H1 (cell line): Measurements from ENCODE around the gene TNFSF4. TPM values are rescaled to one million over a fixed set of nuclear protein-coding genes. Genes with fewer than 3 reads are reported as not detected.
A peak's percentile ranks its signal among the peaks of the same experiment; 100 is the strongest.

ENCODE experiments used
- CTCF ChIA-PET: fragments of 300-600 bp; sonication (Branson Sonifier 250); formaldehyde crosslinking; loops from one replicate; lab custom pipeline; 2021; ENCODE audit not compliant: partially characterized antibody; lab: Charles Lee
- POLR2A ChIA-PET: fragments of 300-600 bp; sonication (Branson Sonifier 250); formaldehyde crosslinking; loops from one replicate; lab custom pipeline; 2021; ENCODE audit warnings: inconsistent platforms; ENCODE audit not compliant: partially characterized antibody; lab: Charles Lee
- DNase-seq, 2 experiments: peaks; one replicate each; pipeline versions ENCODE4 v3.0.0 to v3.0.0-alpha.2; 2010 to 2022; ENCODE audit warnings: low spot score in 2 of 2, low read depth in 1 of 2, mixed read lengths in 1 of 2
- FAIRE-seq: peaks from 2 replicates; lab custom pipeline; 2011; peaks lifted over from hg19 to GRCh38; lab: Jason Lieb, UNC
- H2AFZ ChIP-seq: 2 replicates; pipeline ENCODE4 v1.8.1; 2012; ENCODE audit warnings: low read length, inconsistent platforms
- H2AK5ac ChIP-seq: 2 replicates; pipeline ENCODE4 v1.6.1; 2013; ENCODE audit warnings: low read depth, low read length
- H2BK120ac ChIP-seq: replicated peaks from 2 replicates; pipeline ENCODE3; 2013; ENCODE audit warnings: low read depth, low read length, inconsistent platforms
- H2BK12ac ChIP-seq: 2 replicates; pipeline ENCODE4 v1.6.1; 2013; ENCODE audit warnings: low read depth, low read length
- H2BK15ac ChIP-seq: 2 replicates; pipeline ENCODE4 v1.6.1; 2013; ENCODE audit warnings: low read length
- H2BK20ac ChIP-seq: 2 replicates; pipeline ENCODE4 v1.6.1; 2013; ENCODE audit warnings: low read length
- H2BK5ac ChIP-seq: 2 replicates; pipeline ENCODE4 v1.6.1; 2013; ENCODE audit warnings: low read depth, low read length
- H3K14ac ChIP-seq: 2 replicates; pipeline ENCODE4 v1.6.1; 2013; ENCODE audit warnings: inconsistent platforms; ENCODE audit not compliant: insufficient read length
- H3K18ac ChIP-seq: 2 replicates; pipeline ENCODE4 v1.6.1; 2013; ENCODE audit warnings: low read length; ENCODE audit errors: extremely low read depth
- H3K23ac ChIP-seq: 2 replicates; pipeline ENCODE4 v1.6.1; 2013; ENCODE audit warnings: inconsistent platforms; ENCODE audit not compliant: insufficient read length
- H3K23me2 ChIP-seq: 2 replicates; pipeline ENCODE4 v1.6.1; 2013; ENCODE audit warnings: low read depth, low read length
- H3K27ac ChIP-seq: 2 replicates; pipeline ENCODE4 v1.6.1; 2011; ENCODE audit warnings: low read depth, low read length, inconsistent platforms
- H3K27me3 ChIP-seq, 4 experiments: replicated peaks in 1 of 4; 1 replicate in 1 of 4; 2 replicates in 3 of 4; pipeline versions ENCODE4 v1.6.1 to v1.8.1; 2011 to 2013; ENCODE audit warnings: low read length in 3 of 4, mild to moderate bottlenecking in 3 of 4, inconsistent platforms in 2 of 4, mixed read lengths in 2 of 4, moderate library complexity in 1 of 4; ENCODE audit not compliant: control insufficient read depth in 3 of 4, insufficient read depth in 3 of 4; ENCODE audit errors: extremely low read depth in 1 of 4
- H3K36me3 ChIP-seq, 4 experiments: 2 replicates each; pipeline versions ENCODE4 v1.6.1 to v1.8.1; 2011 to 2013; ENCODE audit warnings: mild to moderate bottlenecking in 4 of 4, low read length in 3 of 4, moderate library complexity in 2 of 4, control low read depth in 1 of 4, inconsistent platforms in 1 of 4; ENCODE audit not compliant: insufficient read depth in 4 of 4, control insufficient read depth in 2 of 4
- H3K4ac ChIP-seq: replicated peaks from 2 replicates; pipeline ENCODE3; 2013; ENCODE audit warnings: low read length, low read depth, mixed read lengths, inconsistent platforms; ENCODE audit not compliant: insufficient read length
- H3K4me1 ChIP-seq, 4 experiments: replicated peaks in 1 of 4; 1 replicate in 1 of 4; 2 replicates in 3 of 4; pipeline versions ENCODE4 v1.6.1 to v1.8.1; 2011 to 2013; ENCODE audit warnings: low read length in 3 of 4, inconsistent platforms in 2 of 4, mixed read lengths in 1 of 4; ENCODE audit not compliant: insufficient read depth in 4 of 4, control insufficient read depth in 3 of 4
- H3K4me2 ChIP-seq, 2 experiments: 2 replicates each; pipeline versions ENCODE4 v1.6.1 to v1.8.1; 2011 to 2013; ENCODE audit warnings: low read depth in 2 of 2, low read length in 2 of 2, control low read depth in 1 of 2, inconsistent platforms in 1 of 2, mild to moderate bottlenecking in 1 of 2; ENCODE audit not compliant: insufficient read depth in 1 of 2
- H3K4me3 ChIP-seq, 4 experiments: fragments of 200-600, 300-600 bp in 1 of 4; sonication (generic), shearing (Covaris generic), sonication (Bioruptor Twin) in 1 of 4; 2 replicates each; pipeline versions ENCODE4 v1.5.1 to v1.8.1; 2011 to 2016; ENCODE audit warnings: low read length in 4 of 4, low read depth in 3 of 4, control low read depth in 2 of 4, inconsistent platforms in 2 of 4, mild to moderate bottlenecking in 2 of 4, mixed read lengths in 1 of 4, moderate library complexity in 1 of 4; ENCODE audit not compliant: insufficient read depth in 2 of 4; ENCODE audit errors: extremely low read depth in 1 of 4
- H3K56ac ChIP-seq: replicated peaks from 2 replicates; pipeline ENCODE3; 2013; ENCODE audit warnings: low read depth, mild to moderate bottlenecking, mixed read lengths, low read length, inconsistent platforms; ENCODE audit not compliant: insufficient read length
- H3K79me1 ChIP-seq: 2 replicates; pipeline ENCODE4 v1.6.1; 2013; ENCODE audit warnings: low read depth, low read length, control low read depth
- H3K79me2 ChIP-seq, 2 experiments: 2 replicates each; pipeline versions ENCODE4 v1.6.1 to v1.8.1; 2012 to 2013; ENCODE audit warnings: low read length in 2 of 2, mild to moderate bottlenecking in 2 of 2, inconsistent platforms in 1 of 2; ENCODE audit not compliant: insufficient read depth in 2 of 2, control insufficient read depth in 1 of 2
- H3K9ac ChIP-seq, 4 experiments: replicated peaks in 1 of 4; 1 replicate in 1 of 4; 2 replicates in 3 of 4; pipeline versions ENCODE4 v1.6.1 to v1.8.1; 2011 to 2013; ENCODE audit warnings: low read depth in 3 of 4, low read length in 3 of 4, control low read depth in 2 of 4, mild to moderate bottlenecking in 2 of 4, moderate library complexity in 2 of 4, inconsistent platforms in 1 of 4; ENCODE audit errors: extremely low read depth in 1 of 4
- H3K9me3 ChIP-seq, 2 experiments: 2 replicates each; pipeline versions ENCODE4 v1.6.1 to v1.8.1; 2012 to 2013; ENCODE audit warnings: mild to moderate bottlenecking in 2 of 2, moderate library complexity in 2 of 2, control low read depth in 1 of 2, inconsistent platforms in 1 of 2, low read depth in 1 of 2, low read length in 1 of 2, mixed read lengths in 1 of 2; ENCODE audit not compliant: insufficient read depth in 2 of 2
- H4K20me1 ChIP-seq, 2 experiments: replicated peaks in 1 of 2; 2 replicates each; pipeline versions ENCODE3 to v1.8.1; 2011 to 2013; ENCODE audit warnings: inconsistent platforms in 2 of 2, low read length in 2 of 2, mild to moderate bottlenecking in 1 of 2; ENCODE audit not compliant: insufficient read depth in 2 of 2, control insufficient read depth in 1 of 2
- H4K5ac ChIP-seq: 2 replicates; pipeline ENCODE4 v1.6.1; 2013; ENCODE audit warnings: low read length, low read depth, mixed read lengths, inconsistent platforms; ENCODE audit not compliant: insufficient read length
- H4K8ac ChIP-seq: 2 replicates; pipeline ENCODE4 v1.8.0; 2013; ENCODE audit warnings: mild to moderate bottlenecking, moderate library complexity, low read length, inconsistent platforms; ENCODE audit not compliant: insufficient read depth; ENCODE audit errors: extremely low read depth
- H4K91ac ChIP-seq: replicated peaks from 2 replicates; pipeline ENCODE3; 2013; ENCODE audit warnings: low read length, mixed read lengths, inconsistent platforms; ENCODE audit not compliant: insufficient read length
- MAFK ChIP-seq: IDR thresholded peaks from 2 replicates; pipeline ENCODE4 v1.6.1; 2012; ENCODE audit warnings: low read depth, mild to moderate bottlenecking, improper control_type of control experiment, low read length
- RAD21 ChIP-seq, 2 experiments: IDR thresholded peaks in 1 of 2; conservative IDR thresholded peaks in 1 of 2; 2 replicates each; pipeline ENCODE4 v1.6.1; 2011; ENCODE audit warnings: low read depth in 2 of 2, low read length in 2 of 2, improper control_type of control experiment in 1 of 2, inconsistent platforms in 1 of 2, mild to moderate bottlenecking in 1 of 2, moderate library complexity in 1 of 2
- WGBS, 2 experiments: shearing (Covaris generic) in 1 of 2; methylation state at CpG; one replicate each; pipeline versions ENCODE4 v1.1.6 to v1.1.7; 2013 to 2015; ENCODE audit warnings: low lambda C conversion rate in 2 of 2, mixed read lengths in 2 of 2, inconsistent platforms in 1 of 2, low coverage in 1 of 2, missing lambda C conversion rate in 1 of 2; ENCODE audit not compliant: insufficient replicate concordance in 2 of 2, insufficient coverage in 1 of 2, insufficient read length in 1 of 2; ENCODE audit errors: extremely low coverage in 1 of 2, missing lambda C conversion rate in 1 of 2; 5-methylcytosine and 5-hydroxymethylcytosine counted together
- polyA plus RNA-seq, 7 experiments: library from polyadenylated mRNA; depleted of rRNA in 3 of 7; stranded (reverse) in 5 of 7; unstranded in 2 of 7; fragments of >200 nt in 5 of 7; fragments of 200-250 nt in 2 of 7; gene quantifications; 1 replicate in 5 of 7; 2 replicates in 1 of 7; 4 replicates in 1 of 7; pipeline versions ENCODE4 v1.2.1 to v1.2.3, GENCODE V29; 2011 to 2013; ENCODE audit warnings: missing spikeins in 2 of 7, mixed read lengths in 2 of 7
- total RNA-seq: library from RNA; stranded (reverse); fragmentation: NEBNext Ultra II Directional; extraction: Animal tissue kit (Norgen Biotek cat#: 25700); gene quantifications from 2 replicates; pipeline ENCODE4 v1.2.1, GENCODE V29; 2021

TNFSF4 gene
- total and polyA plus RNA-seq, 2 of the 8 experiments (the other 6 are each of a cell fraction or from before 2014, with no cell fraction given): 0.54 to 0.63 TPM

DNA sequence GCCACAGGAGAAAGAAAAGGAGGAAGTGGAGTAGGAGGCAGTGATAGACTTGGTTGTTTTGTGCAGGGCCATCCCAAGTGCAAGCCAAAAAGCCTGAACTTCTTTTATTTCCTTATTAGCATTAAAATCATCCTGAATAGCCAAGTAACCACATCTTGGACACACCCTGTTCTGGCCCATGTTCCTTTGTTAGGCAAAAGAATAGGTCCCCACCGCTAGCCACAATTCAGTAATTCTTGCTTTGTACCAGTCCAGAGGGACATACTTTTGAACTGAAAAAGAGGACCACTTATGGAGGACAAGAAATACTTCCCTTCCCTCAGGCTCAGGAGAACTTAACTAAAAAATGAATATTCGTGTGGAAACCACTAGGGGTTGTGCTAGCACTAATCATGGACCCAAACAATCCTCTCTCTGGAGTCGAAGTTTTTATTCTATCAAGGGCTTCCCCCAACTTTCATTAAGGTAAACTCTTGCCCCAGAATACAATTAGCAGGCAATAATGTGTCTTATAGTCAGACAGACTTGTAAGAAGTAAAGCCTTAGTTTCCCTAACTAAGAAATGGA lies 19.4 kb downstream of the TNFSF4 start:
- no peak overlapping the region for H3K14ac ChIP-seq
- H3K79me1 ChIP-seq: no peaks in the 10 kb centered on the region
- no peaks in the 10 kb centered on the region for H3K36me3 ChIP-seq
- FAIRE-seq (no peak), DNase-seq (no peak)
- H3K79me2 ChIP-seq: no peaks in the 10 kb centered on the region
- no peak overlapping the region for H3K27ac ChIP-seq
- no peak overlapping the region for H2BK5ac ChIP-seq
- no peaks in the 10 kb centered on the region for H3K9me3 ChIP-seq
- no peaks in the 10 kb centered on the region for H3K23me2 ChIP-seq
- H3K56ac ChIP-seq: no peak overlapping the region
- H2BK120ac ChIP-seq: no peak overlapping the region
- H4K5ac ChIP-seq: no peak overlapping the region
- no peak overlapping the region for H3K18ac ChIP-seq
- H2BK20ac ChIP-seq: no peak overlapping the region
- no peak overlapping the region for H4K91ac ChIP-seq
- no peak overlapping the region for H2BK12ac ChIP-seq
- H4K8ac ChIP-seq: no peak overlapping the region
- H2AFZ ChIP-seq: no peak overlapping the region
- no peak overlapping the region for H3K9ac ChIP-seq
- no peak overlapping the region for H3K4ac ChIP-seq
- TF ChIP-seq RAD21 (IDR thresholded peaks at IDR 0.05 in 1 of 2, conservative IDR thresholded peaks at IDR 0.05 in 1 of 2; ENCODE audit: low read depth in 2 of 2, low read length in 2 of 2) (0 out of 4 replicates have a peak, but pooled peaks of 1 of the 2 experiments have one; percentile 13), MAFK (no peak)
- H3K4me3 ChIP-seq: no peak overlapping the region
- 90% methylated on average over 3 of the region's 3 CpGs; no CpG with 5 or more reads in 1 of the 2 experiments for WGBS, 2 experiments
- ChIA-PET POLR2A (no interaction called here), CTCF (no interaction called here)
- no peaks in the 10 kb centered on the region for H4K20me1 ChIP-seq
- H2AK5ac ChIP-seq: no peak overlapping the region
- H3K4me2 ChIP-seq: no peak overlapping the region
- no peaks in the 10 kb centered on the region for H3K27me3 ChIP-seq
- no peak overlapping the region for H3K23ac ChIP-seq
- H2BK15ac ChIP-seq: no peak overlapping the region
- no peaks in the 10 kb centered on the region for H3K4me1 ChIP-seq
